DMS79 (cell line): ENCODE results near the gene HABP2.

Experiments
- DNase-seq: peaks from one replicate; lab custom pipeline; 2025; lab: John Stamatoyannopoulos, UW

The HABP2 gene

DNA sequence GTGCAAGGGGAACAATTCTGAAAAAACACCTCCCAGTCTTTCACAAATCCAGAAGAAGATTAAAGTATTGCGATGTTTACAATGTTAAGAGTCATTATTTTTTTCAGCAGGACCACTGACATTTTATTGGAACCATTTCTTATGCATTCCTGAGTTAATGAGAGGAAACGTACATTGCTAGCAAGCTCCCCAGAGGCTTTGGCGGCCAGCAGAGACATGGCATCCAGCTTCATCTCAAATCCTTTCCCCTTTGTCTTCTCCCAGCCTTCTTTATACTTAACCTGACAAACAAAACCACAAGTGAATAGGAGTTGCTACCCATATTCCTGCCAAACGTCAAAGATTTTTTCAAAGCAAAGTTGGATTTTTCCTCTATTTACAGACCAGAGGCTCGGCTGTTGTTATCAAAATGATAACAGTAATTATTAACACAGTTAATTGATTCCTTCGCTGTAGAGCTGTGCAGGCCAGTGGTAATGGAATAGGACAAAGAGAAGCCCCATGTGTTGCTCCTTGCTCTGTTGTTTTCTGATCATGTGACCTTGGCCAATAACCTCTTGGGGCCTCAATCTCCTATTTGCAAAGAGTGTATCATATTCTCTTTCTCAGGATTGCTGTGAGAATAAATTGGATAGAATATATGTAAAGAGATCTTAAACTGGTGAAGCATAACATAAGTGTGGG, 79.0 kb downstream of the HABP2 start:
- DNase-seq = no peak
